ENCODE measurements around the gene HLTF. TPM values are rescaled to one million over a fixed set of nuclear protein-coding genes. Genes with fewer than 3 reads are reported as not detected.

The HLTF gene, protein sequence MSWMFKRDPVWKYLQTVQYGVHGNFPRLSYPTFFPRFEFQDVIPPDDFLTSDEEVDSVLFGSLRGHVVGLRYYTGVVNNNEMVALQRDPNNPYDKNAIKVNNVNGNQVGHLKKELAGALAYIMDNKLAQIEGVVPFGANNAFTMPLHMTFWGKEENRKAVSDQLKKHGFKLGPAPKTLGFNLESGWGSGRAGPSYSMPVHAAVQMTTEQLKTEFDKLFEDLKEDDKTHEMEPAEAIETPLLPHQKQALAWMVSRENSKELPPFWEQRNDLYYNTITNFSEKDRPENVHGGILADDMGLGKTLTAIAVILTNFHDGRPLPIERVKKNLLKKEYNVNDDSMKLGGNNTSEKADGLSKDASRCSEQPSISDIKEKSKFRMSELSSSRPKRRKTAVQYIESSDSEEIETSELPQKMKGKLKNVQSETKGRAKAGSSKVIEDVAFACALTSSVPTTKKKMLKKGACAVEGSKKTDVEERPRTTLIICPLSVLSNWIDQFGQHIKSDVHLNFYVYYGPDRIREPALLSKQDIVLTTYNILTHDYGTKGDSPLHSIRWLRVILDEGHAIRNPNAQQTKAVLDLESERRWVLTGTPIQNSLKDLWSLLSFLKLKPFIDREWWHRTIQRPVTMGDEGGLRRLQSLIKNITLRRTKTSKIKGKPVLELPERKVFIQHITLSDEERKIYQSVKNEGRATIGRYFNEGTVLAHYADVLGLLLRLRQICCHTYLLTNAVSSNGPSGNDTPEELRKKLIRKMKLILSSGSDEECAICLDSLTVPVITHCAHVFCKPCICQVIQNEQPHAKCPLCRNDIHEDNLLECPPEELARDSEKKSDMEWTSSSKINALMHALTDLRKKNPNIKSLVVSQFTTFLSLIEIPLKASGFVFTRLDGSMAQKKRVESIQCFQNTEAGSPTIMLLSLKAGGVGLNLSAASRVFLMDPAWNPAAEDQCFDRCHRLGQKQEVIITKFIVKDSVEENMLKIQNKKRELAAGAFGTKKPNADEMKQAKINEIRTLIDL
- 25.2 TPM for polyA plus RNA-seq (2013, experiment 1 of 2)
- polyA plus RNA-seq (2013, experiment 2 of 2), result 37.8 TPM

GRCh38 chr3:149086232-149086988, at the start of gene HLTF:
TSS of gene HLTF (minus strand) at chr3:149086533. CDS start at chr3:149086336, 197 bp downstream.
- Histone ChIP-seq H3K27ac (ENCODE audit: low read depth, low read length) (peak within 1 kb of the TSS; percentile 86; the same call in 1 of the 2 replicates), H3K4me3 (ENCODE audit: low read length) (peak within 1 kb of the TSS; percentile 74), H3K9ac (ENCODE audit: low read depth, low read length) (peak within 1 kb of the TSS; percentile 74), H3K9me3 (ENCODE audit: insufficient read depth, low read depth, low read length) (no peaks in the 10 kb centered on the region), H3K36me3 (ENCODE audit: insufficient read depth, low read length) (peaks cover 25% of the 10 kb centered on the region), H3K27me3 (ENCODE audit: insufficient read depth, low read length) (peaks cover 12% of the 10 kb centered on the region), H3K4me1 (ENCODE audit: insufficient read depth, low read length) (0 out of 2 replicates have a peak, but pooled peaks cover 4% of the 10 kb centered on the region)
- 8% methylated on average over 57 of the region's 57 CpGs for WGBS

GRCh38 chr3:149134575-149134974, 48.2 kb upstream of the HLTF start:
- no peak overlapping the region for H3K4me3 ChIP-seq (ENCODE audit: low read length)
- H3K9ac ChIP-seq (ENCODE audit: low read depth, low read length), result no peak overlapping the region
- 0 out of 2 replicates have a peak, but pooled peaks cover 3% of the 10 kb centered on the region for H3K36me3 ChIP-seq (ENCODE audit: insufficient read depth, low read length)
- no peaks in the 10 kb centered on the region for H3K9me3 ChIP-seq (ENCODE audit: insufficient read depth, low read depth, low read length)
- 87% methylated on average over 3 of the region's 3 CpGs for WGBS
- H3K27ac ChIP-seq (ENCODE audit: low read depth, low read length), result no peak overlapping the region
- H3K27me3 ChIP-seq (ENCODE audit: insufficient read depth, low read length), result no peaks in the 10 kb centered on the region
- H3K4me1 ChIP-seq (ENCODE audit: insufficient read depth, low read length), result peaks cover 30% of the 10 kb centered on the region; the same call in 1 of the 2 replicates

DNA sequence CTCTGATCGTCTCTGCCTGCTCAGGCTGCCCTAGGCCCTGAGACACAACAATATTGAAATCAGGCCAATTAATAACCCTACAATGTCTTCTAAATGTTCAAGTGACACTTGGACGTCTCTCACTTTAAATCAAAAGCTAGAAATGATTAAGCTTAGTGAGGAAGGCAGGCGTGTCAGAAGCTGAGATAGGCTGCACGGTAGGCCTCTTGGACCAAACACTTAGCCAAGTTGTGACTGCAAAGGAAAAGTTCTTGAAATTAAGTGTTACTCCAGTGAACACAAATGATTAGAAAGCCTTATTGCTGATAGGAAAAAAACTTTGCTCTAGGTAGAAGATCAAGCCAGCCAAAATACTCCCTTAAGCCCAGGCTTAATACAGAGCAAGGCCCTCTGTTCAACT, 45.3 kb upstream of the HLTF start:
- no peak overlapping the region; the same call in 1 of the 2 replicates for H3K4me3 ChIP-seq (ENCODE audit: low read length)
- no peak overlapping the region for H3K27ac ChIP-seq (ENCODE audit: low read depth, low read length)
- H3K27me3 ChIP-seq (ENCODE audit: insufficient read depth, low read length), result peaks cover 6% of the 10 kb centered on the region; the same call in 1 of the 2 replicates
- WGBS, result 89% methylated on average over 4 of the region's 4 CpGs
- H3K4me1 ChIP-seq (ENCODE audit: insufficient read depth, low read length), result peaks cover 21% of the 10 kb centered on the region
- no peak overlapping the region for H3K9ac ChIP-seq (ENCODE audit: low read depth, low read length)
- H3K9me3 ChIP-seq (ENCODE audit: insufficient read depth, low read depth, low read length), result no peaks in the 10 kb centered on the region
- H3K36me3 ChIP-seq (ENCODE audit: insufficient read depth, low read length), result 0 out of 2 replicates have a peak, but pooled peaks cover 3% of the 10 kb centered on the region

- peaks cover 21% of the 10 kb centered on the region for H3K4me1 ChIP-seq (ENCODE audit: insufficient read depth, low read length)
- 2% methylated on average over 84 of the region's 84 CpGs for WGBS
- H3K9me3 ChIP-seq (ENCODE audit: insufficient read depth, low read depth, low read length), result no peaks in the 10 kb centered on the region
- H3K27me3 ChIP-seq (ENCODE audit: insufficient read depth, low read length), result peaks cover 6% of the 10 kb centered on the region; the same call in 1 of the 2 replicates
- peak within 1 kb of the TSS; percentile 70 for H3K27ac ChIP-seq (ENCODE audit: low read depth, low read length)
- 0 out of 2 replicates have a peak, but pooled peaks cover 3% of the 10 kb centered on the region for H3K36me3 ChIP-seq (ENCODE audit: insufficient read depth, low read length)
- H3K9ac ChIP-seq (ENCODE audit: low read depth, low read length), result peak within 1 kb of the TSS; percentile 79
- H3K4me3 ChIP-seq (ENCODE audit: low read length), result peak within 1 kb of the TSS; percentile 94
Observed at GRCh38 chr3:149129326-149130205, 43.2 kb upstream of the HLTF start, which contains the start of gene HPS3. TSS of gene HPS3 (plus strand) at chr3:149129638. CDS start at chr3:149129724, 86 bp downstream.

DNA sequence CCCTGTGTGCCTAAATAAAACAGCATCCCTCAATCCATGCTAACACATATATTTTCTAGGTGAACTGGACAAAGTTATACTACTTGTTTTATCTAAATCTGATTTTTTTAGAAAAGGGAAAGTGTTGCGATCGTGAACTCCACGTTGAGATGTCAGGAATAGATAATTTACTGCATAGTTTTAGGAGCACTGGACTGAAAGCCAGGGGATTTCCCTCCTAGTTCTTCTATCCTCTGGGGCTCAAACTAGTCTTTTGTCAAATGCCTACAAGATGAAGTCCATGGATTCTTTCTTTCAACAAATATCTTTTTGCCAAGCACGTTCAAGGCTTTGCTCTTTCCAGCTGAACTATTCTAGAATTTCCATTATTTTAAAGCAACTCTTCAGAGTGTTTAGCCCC, 42.5 kb upstream of the HLTF start:
- 84% methylated on average over 4 of the region's 4 CpGs for WGBS
- peak overlapping the region; percentile 94 for H3K4me3 ChIP-seq (ENCODE audit: low read length)
- H3K4me1 ChIP-seq (ENCODE audit: insufficient read depth, low read length), result peaks cover 17% of the 10 kb centered on the region
- H3K9me3 ChIP-seq (ENCODE audit: insufficient read depth, low read depth, low read length), result no peaks in the 10 kb centered on the region
- H3K36me3 ChIP-seq (ENCODE audit: insufficient read depth, low read length), result no peaks in the 10 kb centered on the region
- peak overlapping the region; percentile 79; the same call in 1 of the 2 replicates for H3K9ac ChIP-seq (ENCODE audit: low read depth, low read length)
- no peak overlapping the region for H3K27ac ChIP-seq (ENCODE audit: low read depth, low read length)
- H3K27me3 ChIP-seq (ENCODE audit: insufficient read depth, low read length), result peaks cover 6% of the 10 kb centered on the region; the same call in 1 of the 2 replicates

GRCh38 chr3:149122721-149123578, 36.6 kb upstream of the HLTF start:
- no peaks in the 10 kb centered on the region for H3K36me3 ChIP-seq (ENCODE audit: insufficient read depth, low read length)
- WGBS, result 100% methylated on average over 1 of the region's 4 CpGs
- no peak overlapping the region for H3K4me3 ChIP-seq (ENCODE audit: low read length)
- no peak overlapping the region for H3K9ac ChIP-seq (ENCODE audit: low read depth, low read length)
- H3K27ac ChIP-seq (ENCODE audit: low read depth, low read length), result no peak overlapping the region
- H3K9me3 ChIP-seq (ENCODE audit: insufficient read depth, low read depth, low read length), result no peaks in the 10 kb centered on the region
- no peaks in the 10 kb centered on the region for H3K27me3 ChIP-seq (ENCODE audit: insufficient read depth, low read length)
- no peaks in the 10 kb centered on the region for H3K4me1 ChIP-seq (ENCODE audit: insufficient read depth, low read length)

- Histone ChIP-seq H3K9ac (ENCODE audit: low read depth, low read length) (no peak overlapping the region), H3K36me3 (ENCODE audit: insufficient read depth, low read length) (no peaks in the 10 kb centered on the region), H3K4me3 (ENCODE audit: low read length) (no peak overlapping the region), H3K27ac (ENCODE audit: low read depth, low read length) (no peak overlapping the region), H3K27me3 (ENCODE audit: insufficient read depth, low read length) (no peaks in the 10 kb centered on the region), H3K4me1 (ENCODE audit: insufficient read depth, low read length) (no peaks in the 10 kb centered on the region), H3K9me3 (ENCODE audit: insufficient read depth, low read depth, low read length) (no peaks in the 10 kb centered on the region)
- 26% methylated on average over 6 of the region's 7 CpGs for WGBS
Observed at GRCh38 chr3:149120051-149120972, 34.0 kb upstream of the HLTF start.

DNA sequence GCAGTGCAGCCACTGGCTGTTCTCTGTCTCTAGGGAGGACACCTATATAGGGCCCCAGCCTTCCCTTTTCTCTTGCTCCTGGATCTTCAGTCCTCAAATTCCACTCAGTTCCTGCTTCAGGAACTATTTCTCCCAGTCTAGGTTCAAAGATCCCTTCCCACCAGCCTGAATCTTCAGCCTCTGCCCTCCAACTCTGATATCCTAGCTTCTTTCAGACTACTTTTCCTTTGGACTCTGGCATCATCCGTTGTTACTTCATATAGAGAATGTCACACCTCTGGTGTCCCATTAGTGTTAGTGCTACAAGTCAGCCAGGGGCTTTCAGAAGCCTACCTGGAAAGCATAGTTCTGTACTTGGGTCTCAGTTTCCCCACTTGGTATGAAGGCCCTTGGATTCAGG, 33.1 kb upstream of the HLTF start:
- H3K27me3 ChIP-seq (ENCODE audit: insufficient read depth, low read length), result no peaks in the 10 kb centered on the region
- WGBS, result 98% methylated on average over 1 of the region's 1 CpG
- no peak overlapping the region for H3K27ac ChIP-seq (ENCODE audit: low read depth, low read length)
- peaks cover 4% of the 10 kb centered on the region; the same call in 1 of the 2 replicates for H3K4me1 ChIP-seq (ENCODE audit: insufficient read depth, low read length)
- H3K36me3 ChIP-seq (ENCODE audit: insufficient read depth, low read length), result no peaks in the 10 kb centered on the region
- H3K9ac ChIP-seq (ENCODE audit: low read depth, low read length), result no peak overlapping the region
- no peak overlapping the region for H3K4me3 ChIP-seq (ENCODE audit: low read length)
- no peaks in the 10 kb centered on the region for H3K9me3 ChIP-seq (ENCODE audit: insufficient read depth, low read depth, low read length)
